Endothelial cell of hepatic sinusoid (primary cell): ENCODE results near the gene FLAD1.

Source experiments
- in situ Hi-C: cut with HindIII; loops from 2 replicates; pipeline ENCODE4 v1.10.0; 2017; ENCODE audit warnings: low sequenced_read_pairs

FLAD1 gene

DNA sequence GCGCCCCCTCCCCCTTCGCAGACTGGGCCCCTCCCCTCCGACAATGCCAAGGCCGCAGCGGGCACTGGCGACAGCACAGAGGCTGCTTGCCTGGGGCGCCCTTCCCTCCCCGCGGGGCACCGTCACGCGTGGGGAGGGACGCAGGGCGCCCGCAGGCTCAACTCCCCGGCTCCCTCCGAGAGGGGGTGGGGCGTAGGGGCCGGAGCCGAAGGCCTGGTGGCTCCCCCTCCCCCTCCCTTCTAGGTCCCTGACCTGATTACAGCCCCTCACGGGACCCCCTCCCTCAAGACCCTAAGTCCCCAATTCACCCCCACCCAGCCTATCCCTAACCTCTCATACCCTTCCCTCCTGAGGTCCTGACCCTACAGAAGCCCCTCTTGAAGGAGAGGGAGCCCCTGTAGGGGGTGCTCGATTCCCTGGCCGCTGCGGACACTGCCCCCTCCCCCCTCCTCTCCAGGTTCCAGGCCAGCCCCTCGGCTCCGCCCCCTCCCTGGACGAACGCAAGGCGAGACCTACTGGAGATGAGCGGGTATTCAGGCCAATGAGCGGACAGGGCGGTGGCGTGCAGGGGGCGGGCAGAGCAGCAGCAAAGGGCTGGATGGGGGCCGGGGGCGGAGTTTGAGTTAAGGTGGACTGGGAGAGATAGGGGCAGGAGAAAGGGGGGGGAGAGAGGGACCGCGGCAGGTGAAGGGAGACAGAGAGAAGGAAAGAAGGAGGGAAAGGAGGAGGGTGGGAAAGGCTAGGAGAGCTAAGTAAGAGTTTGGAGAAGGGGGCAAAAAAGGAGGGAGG, 18.7 kb downstream of the FLAD1 start:
- in situ Hi-C loops = no loop called here

- in situ Hi-C loops = no loop called here
Measured at GRCh38 chr1:155002464-155003226, 19.5 kb downstream of the FLAD1 start, which contains the start of gene ZBTB7B. Gene ZBTB7B, plus strand, starts transcription at chr1:155002802. Its CDS starts 11,859 bp downstream, at chr1:155014661.

DNA sequence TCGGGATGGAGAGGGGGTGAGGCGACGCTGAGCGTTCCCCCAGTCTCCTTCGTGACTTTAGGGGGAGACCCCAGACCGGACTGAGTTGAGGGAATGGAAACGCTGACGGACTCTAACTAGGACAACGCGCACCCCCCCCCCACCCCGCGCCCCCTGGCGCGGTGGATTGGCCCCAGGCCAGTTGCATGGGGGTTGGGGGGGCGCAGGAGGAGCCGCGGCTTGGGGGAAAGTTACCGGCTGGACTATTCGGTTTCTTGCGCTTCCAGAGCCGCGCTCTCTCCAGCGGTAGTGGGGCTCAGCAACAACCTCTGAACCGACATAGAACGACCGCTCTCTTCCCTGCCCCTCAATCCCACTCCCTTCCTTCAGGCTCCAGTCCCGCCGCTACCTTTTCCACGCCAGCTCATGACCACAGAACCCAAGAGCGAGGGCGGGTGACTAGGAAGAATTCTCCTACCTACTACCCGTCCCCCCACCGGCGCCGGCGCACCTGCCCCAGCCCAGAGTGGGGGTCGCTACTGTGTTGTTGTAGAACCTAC, 20.2 kb downstream of the FLAD1 start:
- in situ Hi-C loops = no loop called here

DNA sequence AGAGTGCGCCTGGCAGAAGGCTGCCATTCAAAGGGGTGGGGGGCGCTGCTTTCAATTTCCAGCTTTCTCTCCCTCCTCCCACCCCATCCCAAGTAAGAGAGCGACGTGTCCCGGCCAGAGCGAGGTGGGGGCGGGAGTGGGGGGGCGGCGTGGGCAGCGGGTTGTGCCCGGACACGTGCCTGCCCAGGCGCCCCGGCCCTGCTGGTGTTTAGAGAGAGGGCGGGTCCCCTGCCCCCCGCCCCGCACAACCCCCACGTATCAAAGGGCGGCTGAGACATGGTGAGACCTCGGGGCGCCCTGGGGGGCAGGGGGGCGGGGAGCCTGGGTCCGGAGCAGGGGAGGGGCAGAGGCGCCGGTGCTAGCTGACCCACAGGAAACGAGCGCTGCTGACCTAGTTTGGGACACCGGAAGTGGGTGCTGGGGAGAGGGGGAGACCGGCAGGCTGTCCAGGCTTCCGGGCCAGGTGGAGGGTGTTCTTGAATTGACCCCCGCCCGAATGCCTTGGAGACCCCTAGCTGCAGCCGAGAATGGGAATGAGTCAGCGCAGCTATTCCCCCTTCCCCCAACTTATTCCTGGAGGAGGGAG, 20.7 kb downstream of the FLAD1 start:
- in situ Hi-C loops = no loop called here

DNA sequence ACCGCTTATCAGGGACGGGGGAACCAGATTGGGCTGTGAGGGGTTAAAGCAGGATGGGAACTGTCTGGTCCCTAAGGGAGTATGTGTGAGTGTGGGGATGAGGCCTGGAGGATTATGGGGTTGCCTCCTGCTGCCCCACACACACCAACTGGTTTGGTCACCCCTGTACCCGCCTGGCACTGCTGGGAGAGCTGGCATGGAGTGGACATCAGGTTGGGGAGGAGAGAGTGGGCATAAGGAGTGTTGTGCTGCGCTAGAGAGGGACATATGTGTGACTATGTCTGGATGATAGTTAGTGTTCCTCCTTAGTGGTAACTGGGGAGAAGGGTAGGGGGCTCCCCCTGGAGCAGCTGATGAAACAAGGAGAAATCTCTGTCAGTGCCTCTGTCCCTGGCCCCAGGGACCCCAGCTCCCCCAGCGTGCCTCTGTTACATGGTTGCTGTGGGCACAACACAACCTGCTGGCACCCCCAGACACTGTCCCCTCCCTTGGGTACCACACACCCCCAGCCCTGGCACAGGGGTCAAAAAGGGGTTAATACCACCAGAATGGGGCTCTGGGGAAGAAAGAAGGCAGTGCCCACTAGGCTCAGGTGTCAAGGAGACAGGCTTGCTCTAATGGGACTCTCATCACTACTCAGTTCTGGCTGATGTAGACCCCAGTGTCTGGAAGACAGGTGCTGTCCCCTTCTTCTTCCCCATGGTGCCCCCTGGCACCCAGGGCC, 21.4 kb downstream of the FLAD1 start:
- in situ Hi-C loops = no loop called here

GRCh38 chr1:155005076-155006011, 22.2 kb downstream of the FLAD1 start:
- in situ Hi-C loops = no loop called here

DNA sequence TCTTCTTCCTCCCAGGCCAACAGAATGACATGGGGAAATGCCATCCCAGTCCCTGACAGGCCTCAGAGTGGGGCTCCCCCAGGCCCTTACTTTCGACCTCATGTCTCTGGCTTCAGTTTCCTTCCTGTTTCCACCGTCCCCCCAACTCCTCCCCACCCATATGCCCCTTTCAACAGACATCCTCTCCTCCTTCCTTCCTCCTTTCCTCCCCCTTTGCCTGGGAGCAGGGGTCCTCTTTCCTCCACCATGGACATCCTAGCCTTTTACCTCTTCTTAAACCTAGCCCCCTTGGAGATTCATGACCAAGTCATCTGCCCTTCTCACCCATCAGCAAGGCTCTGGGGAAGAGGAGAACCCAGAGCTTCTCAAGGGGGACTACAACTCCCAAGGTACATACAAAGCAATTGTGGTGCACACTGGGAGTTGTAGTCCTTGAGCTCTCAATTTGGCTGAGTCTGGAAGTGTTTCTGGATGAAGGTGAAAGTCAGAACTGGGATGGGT, 23.5 kb downstream of the FLAD1 start:
- in situ Hi-C loops = no loop called here

DNA sequence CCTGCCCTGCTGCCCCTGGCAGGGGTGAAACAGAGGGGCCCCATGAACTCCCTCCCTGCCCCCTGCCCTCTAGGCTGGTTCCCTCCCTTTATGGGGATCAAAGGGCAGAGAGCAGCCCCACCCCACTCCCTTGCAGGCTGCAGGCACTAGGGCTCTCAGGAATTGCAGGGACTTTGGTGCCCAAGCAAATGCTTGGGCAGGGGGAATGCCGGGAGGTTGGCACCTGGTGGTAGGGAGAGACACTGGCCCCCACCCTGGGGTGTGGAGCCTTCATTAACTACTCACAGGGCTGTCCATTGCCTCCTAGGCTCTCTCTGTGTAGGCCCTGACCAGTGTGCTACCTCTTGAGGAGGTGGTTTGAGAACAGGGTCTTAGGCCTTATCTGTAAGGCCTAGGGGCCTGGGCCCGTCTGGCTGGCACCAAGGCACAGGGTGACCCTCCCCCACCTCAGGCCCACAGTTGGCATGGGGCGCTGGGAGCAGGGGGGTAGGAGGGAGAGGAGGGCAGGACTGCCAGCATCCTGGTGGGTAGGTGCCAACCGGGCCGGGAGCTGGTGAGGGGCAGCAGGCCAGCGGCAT, 24.2 kb downstream of the FLAD1 start:
- in situ Hi-C loops = no loop called here

DNA sequence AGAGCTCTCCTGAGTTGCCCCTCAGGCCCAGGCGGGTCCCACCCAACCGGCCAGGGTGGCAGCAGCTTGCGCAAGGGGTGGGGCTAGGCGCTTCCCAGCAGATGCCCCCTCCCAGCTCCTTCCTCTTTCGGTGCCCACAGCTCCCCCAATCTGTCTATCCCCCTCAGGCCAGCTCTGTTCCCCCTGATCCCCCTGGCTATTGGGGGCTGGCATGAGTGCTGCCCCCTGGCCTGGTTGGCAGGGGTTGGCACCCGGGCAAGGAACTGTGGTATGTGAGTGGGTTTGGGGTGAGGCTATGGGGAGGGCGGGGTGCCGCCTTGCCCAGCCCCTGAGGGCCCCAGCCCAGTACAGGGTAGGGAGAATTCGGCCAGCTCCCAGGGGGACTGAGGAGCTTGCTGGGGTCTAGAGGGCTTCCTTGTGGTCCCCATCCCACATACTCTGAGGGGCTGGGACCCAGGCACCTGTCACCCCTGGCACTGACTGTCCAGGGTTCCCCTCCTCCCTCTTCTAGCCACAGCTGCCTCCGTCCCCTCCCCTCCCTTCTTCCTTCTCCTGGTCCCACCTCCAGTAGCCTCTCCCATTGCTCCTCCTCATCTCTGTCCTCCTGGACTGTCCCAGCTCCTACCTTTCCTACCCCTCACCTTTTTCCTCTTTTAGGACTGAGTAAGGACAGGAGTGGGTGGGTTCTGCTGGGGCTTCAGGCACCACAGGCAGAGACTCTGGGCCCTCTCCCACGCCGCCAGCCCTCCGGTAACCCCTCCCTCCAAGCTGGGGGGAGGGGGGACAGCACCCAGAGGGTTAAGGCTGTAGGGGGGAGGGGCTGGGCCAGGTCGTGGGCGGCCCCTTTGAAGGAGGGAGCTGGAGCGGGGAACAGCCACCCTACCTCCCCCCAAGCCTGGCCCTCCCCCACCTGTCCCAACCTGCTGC, 25.1 kb downstream of the FLAD1 start:
- in situ Hi-C loops = no loop called here

DNA sequence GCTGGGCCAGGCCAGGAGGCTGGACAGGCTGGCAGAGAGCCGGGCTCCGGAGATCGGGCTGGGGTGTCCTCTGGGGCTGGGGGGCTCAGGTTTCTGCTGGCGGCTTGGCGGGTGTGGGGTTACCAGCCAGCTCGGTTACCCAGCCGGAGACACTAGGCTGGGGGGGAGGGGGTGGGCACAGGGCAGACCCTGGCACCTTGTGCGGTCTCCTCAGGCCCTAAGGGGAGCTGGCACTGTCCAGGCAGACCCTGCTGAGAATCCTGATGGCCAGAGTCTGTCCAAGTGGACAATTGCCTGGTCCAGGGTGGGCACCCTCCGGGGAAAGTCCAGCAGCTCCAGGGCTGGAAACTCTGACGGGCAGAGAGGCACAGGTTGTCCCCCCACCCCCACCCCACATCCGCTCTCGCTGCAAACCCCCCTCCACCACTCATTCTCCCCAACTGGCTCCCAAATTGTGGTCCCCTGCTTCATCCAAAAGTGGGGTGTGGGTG, 26.1 kb downstream of the FLAD1 start:
- in situ Hi-C loops = no loop called here

GRCh38 chr1:155009742-155010141, 26.6 kb downstream of the FLAD1 start:
- in situ Hi-C loops = loop anchor here (5.0 to 10.0 kb wide), 3 partner anchors 52 to 135 kb away; partner anchors contain the start of genes KCNN3 and PBXIP1

- in situ Hi-C loops = loop anchor here (5.0 to 10.0 kb wide), 3 partner anchors 53 to 136 kb away; partner anchors contain the start of genes KCNN3 and PBXIP1
Measured at GRCh38 chr1:155010211-155010918, 27.2 kb downstream of the FLAD1 start.

- in situ Hi-C loops = loop anchor here (5.0 to 10.0 kb wide), 3 partner anchors 54 to 136 kb away; partner anchors contain the start of genes KCNN3 and PBXIP1
Measured at GRCh38 chr1:155011004-155011416, 27.9 kb downstream of the FLAD1 start.

DNA sequence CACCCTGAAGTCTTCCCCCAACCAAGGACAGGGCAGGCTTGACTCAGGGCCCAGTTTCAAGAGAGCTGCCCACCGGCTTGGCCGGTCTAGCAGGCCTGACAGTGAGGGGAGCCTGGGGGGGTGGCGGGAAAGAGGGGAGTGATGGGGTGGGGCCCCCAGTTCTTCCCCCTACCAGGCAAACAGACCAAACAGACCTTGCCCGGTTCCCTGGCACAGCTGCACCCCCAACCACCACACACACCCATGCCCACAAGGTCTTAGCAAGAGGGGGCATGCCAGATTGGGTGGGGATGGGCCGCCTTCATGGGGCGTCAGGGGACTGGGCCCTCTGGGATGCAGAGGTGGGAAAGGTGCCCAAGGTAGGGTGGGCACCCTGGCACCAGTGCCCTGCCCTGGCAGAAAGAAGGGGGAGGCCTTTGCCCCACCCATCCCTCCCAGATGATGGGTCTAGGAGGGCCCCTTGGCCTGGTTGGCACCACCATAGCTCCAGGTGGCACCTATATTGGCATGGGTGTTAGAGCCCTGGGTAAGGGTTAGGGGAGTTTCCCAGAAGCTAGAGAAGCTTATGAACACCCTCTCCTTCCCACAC, 28.4 kb downstream of the FLAD1 start:
- in situ Hi-C loops = loop anchor here (5.0 to 10.0 kb wide), 3 partner anchors 54 to 137 kb away; partner anchors contain the start of genes KCNN3 and PBXIP1

DNA sequence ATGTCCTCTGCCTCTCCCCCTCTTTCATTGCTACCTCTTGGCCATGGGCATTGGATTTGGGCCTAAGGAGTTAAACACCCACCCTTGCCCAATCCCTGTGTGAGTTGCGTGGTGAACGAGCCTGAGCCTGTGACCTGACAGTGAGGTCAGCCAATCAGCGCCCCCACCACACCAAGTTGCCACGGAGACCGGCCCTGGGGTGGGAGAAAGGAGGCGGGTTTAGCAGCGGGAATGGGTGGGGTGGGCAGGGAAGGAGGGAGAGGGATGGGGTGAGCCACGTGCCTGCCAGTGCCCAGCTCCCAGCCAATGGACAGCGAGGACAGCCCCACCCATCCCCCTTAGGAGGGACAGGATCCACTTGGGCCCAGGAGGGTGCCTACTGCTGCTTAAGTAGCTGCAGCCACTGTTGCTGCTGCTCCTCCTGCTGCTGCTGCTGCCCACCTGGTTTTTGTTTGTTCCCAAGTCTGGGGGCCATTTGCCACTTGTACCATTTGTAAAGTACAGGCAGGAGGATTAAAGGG, 28.9 kb downstream of the FLAD1 start:
- in situ Hi-C loops = loop anchor here (5.0 to 10.0 kb wide), 3 partner anchors 55 to 137 kb away; partner anchors contain the start of genes KCNN3 and PBXIP1
